Measurements from ENCODE around the gene FLAD1.
"Not testable (repeated sequence)": the region's sequence is repeated elsewhere in the genome, so short reads cannot be mapped to it uniquely, and the experiment has no call there.

Gene FLAD1

GRCh38 chr1:154992721-154993571, 9.8 kb downstream of the FLAD1 start:
- no peak for DNase-seq (ENCODE audit: low read depth)

- DNase-seq (ENCODE audit: low read depth), result no peak
Observed at GRCh38 chr1:154993572-154994268, 10.6 kb downstream of the FLAD1 start, which contains the start of gene LENEP. Gene LENEP, plus strand, starts transcription at chr1:154993586. Its CDS starts 22 bp downstream, at chr1:154993608.

- DNase-seq (ENCODE audit: low read depth), result no peak
Observed at GRCh38 chr1:154994269-154994587, 11.1 kb downstream of the FLAD1 start.

- DNase-seq (ENCODE audit: low read depth), result no peak
Observed at GRCh38 chr1:154994591-154994990, 11.4 kb downstream of the FLAD1 start.

GRCh38 chr1:154995301-154995983, 12.3 kb downstream of the FLAD1 start:
- not testable (repeated sequence) for DNase-seq (ENCODE audit: low read depth)

GRCh38 chr1:154996966-154997701, 14.0 kb downstream of the FLAD1 start:
- DNase-seq (ENCODE audit: low read depth), result no peak

- no peak for DNase-seq (ENCODE audit: low read depth)
Observed at GRCh38 chr1:154998201-154998780, 15.1 kb downstream of the FLAD1 start.

GRCh38 chr1:154998818-154999570, 15.8 kb downstream of the FLAD1 start:
- DNase-seq (ENCODE audit: low read depth), result no peak

GRCh38 chr1:154999571-155000410, 16.6 kb downstream of the FLAD1 start:
- no peak for DNase-seq (ENCODE audit: low read depth)

GRCh38 chr1:155000411-155000725, 17.2 kb downstream of the FLAD1 start:
- no peak for DNase-seq (ENCODE audit: low read depth)

GRCh38 chr1:155000726-155001424, 17.7 kb downstream of the FLAD1 start:
- DNase-seq (ENCODE audit: low read depth), result no peak

- DNase-seq (ENCODE audit: low read depth), result no peak
Observed at GRCh38 chr1:155001425-155001674, 18.2 kb downstream of the FLAD1 start.

GRCh38 chr1:155001675-155002463, 18.7 kb downstream of the FLAD1 start:
- DNase-seq (ENCODE audit: low read depth), result peak; percentile 97

- no peak for DNase-seq (ENCODE audit: low read depth)
Observed at GRCh38 chr1:155002464-155003226, 19.5 kb downstream of the FLAD1 start, which contains the start of gene ZBTB7B. Gene ZBTB7B, plus strand, starts transcription at chr1:155002802. Its CDS starts 11,859 bp downstream, at chr1:155014661.

- no peak for DNase-seq (ENCODE audit: low read depth)
Observed at GRCh38 chr1:155003227-155003765, 20.2 kb downstream of the FLAD1 start.

GRCh38 chr1:155003766-155004351, 20.7 kb downstream of the FLAD1 start:
- DNase-seq (ENCODE audit: low read depth), result no peak

GRCh38 chr1:155004352-155005075, 21.4 kb downstream of the FLAD1 start:
- DNase-seq (ENCODE audit: low read depth), result no peak
